Endothelial cell of hepatic sinusoid (primary cell): Measurements from ENCODE around the gene MEI1.

ENCODE experiments used
- in situ Hi-C: cut with HindIII; loops from 2 replicates; pipeline ENCODE4 v1.10.0; 2017; ENCODE audit warnings: low sequenced_read_pairs

Gene MEI1

DNA sequence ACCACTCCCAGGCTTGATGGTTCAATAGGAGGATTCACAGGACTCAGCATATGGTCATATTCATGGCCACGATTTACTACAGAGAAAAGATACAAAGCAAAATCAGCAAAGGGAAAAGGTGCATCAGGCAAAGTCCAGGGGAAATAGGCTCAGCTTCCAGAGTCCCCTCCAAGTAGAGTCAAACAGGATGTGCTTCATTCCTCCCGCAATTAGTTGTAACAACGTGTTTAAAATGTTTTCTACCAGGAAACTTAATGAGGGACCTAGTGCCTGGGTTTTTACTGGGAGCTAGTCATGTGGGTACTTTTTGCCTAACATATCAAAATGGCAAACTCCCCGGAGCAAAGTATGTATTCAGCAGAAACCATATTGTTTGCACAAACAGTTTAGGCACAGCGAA is 118.7 kb downstream of the MEI1 start:
- in situ Hi-C loops = no loop called here

DNA sequence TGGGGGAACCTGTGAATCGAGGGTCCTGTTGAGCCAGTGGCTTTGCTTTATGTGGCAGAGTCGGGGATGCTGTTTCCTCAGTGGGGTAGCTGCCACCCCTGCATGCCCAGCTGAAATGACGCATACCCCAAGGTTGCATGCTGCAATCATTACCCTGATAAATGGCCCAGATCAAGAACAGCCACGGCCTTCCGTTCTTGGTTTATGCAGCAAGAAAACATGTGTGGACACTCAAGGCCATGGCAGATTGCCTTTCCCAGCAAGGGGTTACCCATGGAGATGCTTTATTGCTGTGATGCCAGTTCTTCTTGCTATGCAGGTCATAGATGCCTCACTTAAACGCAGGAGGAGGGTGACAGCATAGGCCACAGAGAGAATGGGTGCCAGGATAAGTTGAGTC is 119.3 kb downstream of the MEI1 start:
- in situ Hi-C loops = no loop called here

DNA sequence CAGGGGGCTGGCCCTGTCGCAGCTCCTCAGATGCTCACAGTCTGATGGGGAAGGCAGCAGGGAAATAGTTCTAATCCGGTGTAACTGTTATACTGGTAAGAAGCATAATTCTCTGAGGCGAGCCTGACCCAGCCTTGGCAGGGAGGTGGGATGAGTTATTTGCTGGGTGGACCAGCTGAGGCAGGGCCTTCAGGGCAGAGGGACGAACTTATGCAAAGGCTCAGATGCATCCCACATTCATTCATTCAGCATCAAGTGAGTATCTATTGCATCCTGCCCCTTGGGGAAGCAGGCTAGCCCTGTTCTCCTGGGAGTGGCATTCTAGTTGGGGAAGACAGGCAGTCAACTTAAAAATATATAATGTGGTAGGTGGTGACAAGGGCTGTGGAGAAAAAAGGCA is 120.0 kb downstream of the MEI1 start:
- in situ Hi-C loops = no loop called here

GRCh38 chr22:41820447-41820846 is 121.1 kb downstream of the MEI1 start:
- in situ Hi-C loops = no loop called here

- in situ Hi-C loops = no loop called here
These were observed 122.4 kb downstream of the MEI1 start for GRCh38 chr22:41821471-41822316.

- in situ Hi-C loops = no loop called here
These were observed 123.2 kb downstream of the MEI1 start for GRCh38 chr22:41822317-41823057.

DNA sequence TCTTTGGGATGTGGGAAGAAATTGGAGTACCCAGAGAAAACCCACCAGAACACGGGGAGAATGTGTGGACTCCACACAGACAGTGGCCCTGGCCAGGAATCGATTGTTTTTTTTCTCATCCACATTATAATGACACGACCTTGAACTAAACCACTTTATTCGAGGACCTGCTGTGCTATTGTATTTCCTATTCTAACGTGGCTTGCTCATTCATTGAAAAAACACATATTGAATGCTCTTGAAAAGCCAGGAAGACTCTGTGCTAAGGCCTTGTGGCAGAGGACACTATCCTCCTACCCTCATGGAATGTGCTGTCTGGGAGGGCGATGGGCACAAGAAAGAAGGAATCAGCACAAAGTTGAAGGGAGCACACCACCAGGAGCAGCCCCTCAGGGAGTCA is 124.5 kb downstream of the MEI1 start:
- in situ Hi-C loops = no loop called here

DNA sequence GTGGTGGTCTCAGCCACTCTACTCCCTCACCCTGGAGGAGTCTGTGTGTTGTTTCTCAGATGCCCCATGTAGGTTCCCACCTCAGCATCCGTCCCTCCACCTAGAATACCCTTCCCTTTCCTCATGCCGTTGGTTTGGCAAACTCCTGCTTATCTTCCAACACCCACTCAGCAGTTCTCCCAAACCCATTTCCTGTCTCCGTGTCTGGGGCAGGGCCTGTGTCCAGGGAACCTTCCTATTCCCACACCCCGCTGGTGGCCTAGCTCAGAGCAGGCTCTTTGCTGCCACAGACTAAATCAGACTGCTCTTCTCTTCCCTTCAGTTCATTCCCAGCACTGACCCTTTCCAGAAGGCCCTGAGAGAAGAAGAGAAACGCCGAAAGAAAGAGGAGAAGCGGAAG is 126.1 kb downstream of the MEI1 start:
- in situ Hi-C loops = no loop called here

DNA sequence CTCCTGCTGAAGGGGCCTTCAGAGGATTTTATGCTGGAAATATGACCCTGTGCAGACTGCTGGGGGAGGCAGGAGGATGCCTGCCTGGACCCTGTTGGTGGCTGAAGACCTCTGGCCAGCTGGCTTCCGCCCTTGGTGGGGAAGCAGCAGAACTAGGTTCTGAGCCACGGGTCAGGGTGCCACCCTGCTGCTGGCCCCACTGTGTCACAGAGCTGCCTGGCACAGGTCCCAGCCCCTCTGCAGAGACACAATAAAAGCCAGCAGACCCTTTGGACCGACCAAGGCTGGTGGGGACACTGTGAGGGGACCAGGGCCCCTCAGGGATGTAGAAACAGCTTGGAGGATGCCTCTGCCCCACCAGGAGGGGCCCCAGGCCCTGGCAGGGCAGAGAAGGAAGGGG is 126.7 kb downstream of the MEI1 start:
- in situ Hi-C loops = no loop called here

DNA sequence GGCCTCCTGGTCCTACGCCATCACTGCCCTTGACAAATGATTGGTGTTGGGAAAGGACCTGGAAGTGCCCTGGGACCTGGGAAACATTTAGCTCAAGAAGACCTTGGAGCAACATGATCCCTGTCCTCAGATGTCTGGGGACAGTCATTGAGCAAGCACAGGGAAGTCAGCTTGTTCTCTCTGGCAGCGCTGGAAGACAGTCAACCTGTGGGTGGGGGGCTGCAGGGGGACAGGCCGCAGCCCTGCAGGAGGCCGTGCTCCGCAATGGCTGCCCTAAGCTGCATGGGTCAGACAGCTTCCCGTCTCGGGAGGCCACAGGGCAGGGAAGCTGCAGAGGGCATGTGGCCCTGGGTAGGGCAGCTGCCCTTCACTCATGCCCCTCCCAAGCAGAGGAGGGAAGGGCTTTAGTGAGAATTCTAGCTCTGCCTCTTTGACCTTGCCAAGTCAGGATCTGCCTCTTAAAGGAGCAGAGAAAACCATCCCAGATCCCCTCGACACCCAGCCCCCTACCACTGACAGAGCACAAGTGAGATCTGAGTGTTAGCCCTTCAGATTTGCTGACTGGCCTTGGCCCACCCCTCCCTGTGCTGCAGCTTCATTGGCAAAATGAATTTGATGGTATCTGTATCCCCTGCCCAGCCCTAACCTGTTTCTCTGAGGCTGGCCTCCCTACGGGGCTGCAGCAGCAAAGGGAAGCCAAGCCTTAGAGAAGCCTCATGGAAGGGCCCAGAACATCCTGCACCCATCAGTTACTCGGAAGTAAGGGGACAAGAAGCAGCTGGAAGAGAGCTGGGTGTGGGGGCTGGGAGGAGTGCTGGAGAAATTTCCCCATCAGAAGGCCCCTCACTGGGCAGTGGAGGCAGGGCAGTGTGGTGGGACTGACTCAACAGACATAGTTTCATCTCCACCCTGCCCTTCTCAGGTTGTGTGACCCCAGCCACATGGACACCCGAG is 127.4 kb downstream of the MEI1 start:
- in situ Hi-C loops = no loop called here

DNA sequence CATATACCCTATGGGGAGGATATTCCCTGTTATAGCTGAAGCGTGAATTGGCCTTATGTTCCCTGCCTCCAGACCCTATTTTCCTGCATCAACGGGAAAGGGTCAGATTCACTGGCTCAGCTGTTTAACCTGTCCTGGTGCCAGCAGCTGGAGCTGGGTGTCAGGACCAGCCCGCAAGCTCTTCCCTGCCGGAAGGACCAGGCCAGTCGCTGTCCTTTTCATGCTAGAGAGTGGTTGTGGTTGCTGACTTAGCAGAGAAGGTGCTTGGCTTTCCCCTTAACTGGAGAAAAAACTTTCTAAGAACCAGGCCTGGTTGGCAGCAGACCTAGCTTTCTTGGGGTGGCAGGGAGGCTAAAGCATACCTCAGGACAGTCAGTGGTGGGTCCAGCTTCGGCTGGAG is 128.4 kb downstream of the MEI1 start:
- in situ Hi-C loops = no loop called here

GRCh38 chr22:41828516-41828915 is 129.2 kb downstream of the MEI1 start:
- in situ Hi-C loops = no loop called here

- in situ Hi-C loops = no loop called here
These were observed 130.9 kb downstream of the MEI1 start for GRCh38 chr22:41830174-41830573.

DNA sequence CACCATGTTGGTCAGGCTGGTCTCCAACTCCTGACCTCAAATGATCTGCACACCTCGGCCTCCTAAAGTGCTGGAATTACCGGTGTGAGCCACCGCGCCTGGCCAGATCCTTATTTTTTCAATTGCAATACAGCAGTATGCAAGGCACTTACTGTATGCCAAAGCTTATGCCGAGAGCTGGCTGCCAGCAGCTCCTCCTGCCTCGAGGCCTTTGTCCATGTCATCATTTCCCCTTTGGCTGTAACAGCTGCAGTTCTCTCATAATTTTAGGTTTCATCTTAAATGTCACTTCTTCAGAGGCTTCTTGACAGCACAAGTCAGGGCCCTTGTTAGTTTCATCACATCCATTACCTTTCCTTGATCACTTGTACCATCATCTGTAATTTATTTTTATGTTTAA is 132.1 kb downstream of the MEI1 start:
- in situ Hi-C loops = no loop called here

DNA sequence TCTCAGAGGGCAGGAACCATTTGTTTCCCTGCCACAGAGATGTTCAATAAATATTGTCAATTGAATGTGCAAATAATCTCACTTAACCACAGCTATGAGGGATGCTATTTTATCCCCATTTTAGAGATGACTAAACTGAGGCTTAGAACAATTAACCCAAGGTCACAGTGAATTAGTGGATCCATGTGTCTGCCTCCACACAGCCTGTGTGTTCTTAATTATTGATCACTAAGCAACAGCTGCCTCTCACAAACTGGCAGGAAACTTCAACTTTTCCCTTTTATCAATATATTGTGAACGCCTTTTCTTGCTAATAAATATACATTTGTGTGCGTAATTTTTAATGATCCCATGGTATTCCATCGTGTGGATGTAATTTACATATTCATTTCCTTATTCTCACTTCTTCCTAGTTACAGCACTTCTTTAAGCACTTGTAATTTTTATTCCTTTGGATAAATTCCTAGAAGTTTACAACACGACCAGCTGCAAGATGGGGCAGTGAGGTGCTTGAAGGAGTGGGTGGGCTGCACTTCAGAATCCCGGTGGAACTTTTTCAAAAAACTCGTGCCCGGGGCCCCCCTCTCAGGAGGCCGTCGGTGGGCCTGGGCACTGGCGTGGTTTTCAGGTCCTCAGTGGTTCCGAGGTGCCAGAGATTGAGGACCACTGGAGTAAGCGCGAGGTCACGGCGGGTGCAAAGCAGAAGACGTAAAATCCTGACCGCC is 132.7 kb downstream of the MEI1 start:
- in situ Hi-C loops = no loop called here

DNA sequence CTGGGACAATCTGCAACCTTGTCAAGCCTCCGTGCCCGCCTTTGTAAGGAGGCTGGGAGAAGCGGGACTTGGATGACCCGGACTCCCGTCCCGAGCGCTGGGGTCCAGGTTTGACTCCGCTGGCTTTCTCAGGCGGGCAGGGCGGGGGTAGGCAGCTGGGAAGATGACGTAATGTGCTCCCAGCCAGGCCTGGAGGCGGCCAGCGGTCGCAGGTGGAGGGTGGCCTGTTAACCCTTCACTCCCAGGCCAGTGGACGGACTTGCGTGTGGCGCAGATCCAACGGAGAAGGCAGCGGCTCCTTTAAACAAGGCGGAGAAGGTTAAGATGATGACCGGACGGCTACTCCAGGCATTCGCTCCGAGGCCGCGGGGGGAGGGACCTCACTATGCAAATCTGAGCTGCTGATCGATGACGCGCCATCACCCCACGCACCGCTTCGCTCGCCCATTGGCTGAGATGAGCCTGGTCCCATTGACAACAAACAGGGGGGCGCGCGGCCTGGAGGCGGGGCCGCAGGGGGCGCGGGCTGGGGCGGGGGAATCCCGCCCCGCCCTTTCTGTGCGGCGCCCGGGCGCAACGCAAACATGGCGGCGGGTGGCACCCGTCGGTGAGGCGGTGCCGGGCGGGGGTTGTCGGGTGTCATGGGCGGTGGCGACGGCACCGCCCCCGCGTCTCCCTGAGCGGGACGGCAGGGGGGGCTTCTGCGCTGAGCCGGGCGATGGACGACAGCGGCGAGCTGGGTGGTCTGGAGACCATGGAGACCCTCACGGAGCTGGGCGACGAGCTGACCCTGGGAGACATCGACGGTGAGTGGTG is 133.5 kb downstream of the MEI1 start, which contains the start of gene SREBF2:
SREBF2 (plus strand) TSS at position 553 of the 816 bp plus-strand sequence; CDS start at position 719, 166 bp downstream.
- in situ Hi-C loops = no loop called here

DNA sequence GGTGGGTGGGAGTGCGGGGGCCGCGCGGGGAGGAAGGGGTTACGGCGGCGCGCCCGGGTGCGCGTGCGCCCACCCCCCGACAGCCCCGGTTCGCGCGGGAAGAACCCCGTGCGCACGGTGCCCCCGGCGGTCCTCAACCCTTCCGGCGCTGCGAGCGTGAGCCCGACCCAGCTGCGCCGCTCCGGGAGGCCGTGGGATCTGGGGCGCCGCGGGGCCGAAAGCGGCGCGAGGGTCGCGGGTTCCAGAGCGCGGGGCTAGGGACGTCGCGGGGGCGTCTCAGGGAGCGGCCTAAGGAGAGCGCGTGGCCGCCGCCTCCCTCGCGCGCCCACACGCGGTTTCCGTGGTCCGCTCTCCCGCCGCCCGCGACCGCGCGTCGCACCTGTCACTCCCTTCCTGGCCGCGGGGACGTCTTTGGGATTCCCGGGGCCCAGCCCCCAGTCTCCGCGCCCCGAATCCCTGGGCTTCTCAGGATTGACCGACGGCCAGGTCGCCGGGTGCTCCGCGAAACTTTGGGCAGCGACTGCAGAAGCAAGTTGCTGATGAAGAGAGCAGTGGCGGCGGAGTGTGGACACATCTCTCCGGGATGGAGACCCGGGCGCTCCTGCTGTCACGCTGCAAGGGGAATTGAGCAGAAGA is 134.2 kb downstream of the MEI1 start:
- in situ Hi-C loops = no loop called here

- in situ Hi-C loops = no loop called here
These were observed 135.0 kb downstream of the MEI1 start for GRCh38 chr22:41834005-41834944.
